Activated naive CD8-positive, alpha-beta T cell (primary cell): ENCODE data around the gene ELAVL1.
"Not testable (repeated sequence)": the region's sequence is repeated elsewhere in the genome, so short reads cannot be mapped to it uniquely, and the experiment has no call there.

Source experiments
- H3K27ac Mint-ChIP-seq: one replicate; pipeline ENCODE4 v1.8.0; 2021; ENCODE audit warnings: mixed read lengths
- H3K27me3 Mint-ChIP-seq: one replicate; pipeline ENCODE4 v1.8.0; 2021; ENCODE audit warnings: mixed read lengths
- H3K36me3 Mint-ChIP-seq: one replicate; pipeline ENCODE4 v1.8.0; 2021; ENCODE audit warnings: mixed read lengths
- H3K4me1 Mint-ChIP-seq: one replicate; pipeline ENCODE4 v1.8.0; 2021; ENCODE audit warnings: low read depth, mixed read lengths
- H3K4me3 Mint-ChIP-seq: one replicate; pipeline ENCODE4 v1.8.0; 2021; ENCODE audit warnings: mild to moderate bottlenecking, mixed read lengths
- H3K9me3 Mint-ChIP-seq: one replicate; pipeline ENCODE4 v1.8.0; 2021; ENCODE audit warnings: low read depth, mixed read lengths

ELAVL1 gene

DNA sequence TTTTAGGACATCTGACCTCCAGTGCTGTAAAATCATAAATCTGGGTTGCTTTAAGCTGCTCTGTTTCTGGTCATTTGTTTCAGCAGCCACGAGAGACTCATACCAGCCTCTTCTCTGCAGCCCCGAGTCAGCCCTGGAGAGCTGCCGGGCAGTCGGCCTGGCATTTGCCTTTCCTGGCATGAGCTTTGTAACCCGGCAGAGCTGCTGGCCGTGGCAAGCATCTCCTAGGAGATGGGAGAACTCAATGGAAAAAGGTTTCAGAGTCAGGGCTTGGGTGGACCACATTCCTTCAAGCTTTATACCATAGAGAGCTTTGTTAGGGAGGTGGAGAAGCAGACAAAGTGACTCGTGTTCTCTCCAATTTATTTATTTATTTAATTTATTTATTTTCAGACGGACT is 25.5 kb upstream of the ELAVL1 start:
- H3K9me3 Mint-ChIP-seq: no peaks in the 10 kb centered on the region
- no peaks in the 10 kb centered on the region for H3K36me3 Mint-ChIP-seq
- no peaks in the 10 kb centered on the region for H3K4me1 Mint-ChIP-seq
- H3K27me3 Mint-ChIP-seq: no peaks in the 10 kb centered on the region
- H3K4me3 Mint-ChIP-seq: no peak overlapping the region
- no peak overlapping the region for H3K27ac Mint-ChIP-seq

GRCh38 chr19:8028951-8029491 is 23.6 kb upstream of the ELAVL1 start:
- no peaks in the 10 kb centered on the region for H3K9me3 Mint-ChIP-seq
- no peaks in the 10 kb centered on the region for H3K27me3 Mint-ChIP-seq
- H3K27ac Mint-ChIP-seq: no peak overlapping the region
- H3K4me1 Mint-ChIP-seq: no peaks in the 10 kb centered on the region
- H3K36me3 Mint-ChIP-seq: no peaks in the 10 kb centered on the region
- no peak overlapping the region for H3K4me3 Mint-ChIP-seq

DNA sequence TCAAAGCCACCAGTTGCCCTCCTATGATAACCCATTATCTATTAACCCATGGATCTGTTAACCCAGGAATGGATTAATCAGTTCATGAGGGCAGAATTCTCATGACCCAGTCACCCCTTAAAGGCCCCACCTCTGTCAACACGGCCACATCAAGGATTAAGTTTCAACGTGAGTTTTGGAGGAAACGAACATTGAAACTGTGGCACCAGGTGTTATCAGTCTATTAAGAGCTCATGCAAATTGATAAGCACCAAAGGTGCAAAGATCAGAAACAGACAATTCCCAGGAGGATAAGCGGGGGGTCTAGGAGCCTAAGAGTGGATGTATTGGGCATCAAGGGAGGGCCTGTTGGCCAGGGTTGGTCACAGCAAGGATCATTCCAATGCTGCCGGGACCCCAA is 19.9 kb upstream of the ELAVL1 start:
- no peaks in the 10 kb centered on the region for H3K9me3 Mint-ChIP-seq
- no peak overlapping the region for H3K4me3 Mint-ChIP-seq
- H3K27me3 Mint-ChIP-seq: no peaks in the 10 kb centered on the region
- H3K27ac Mint-ChIP-seq: no peak overlapping the region
- no peaks in the 10 kb centered on the region for H3K36me3 Mint-ChIP-seq
- no peaks in the 10 kb centered on the region for H3K4me1 Mint-ChIP-seq

- H3K4me3 Mint-ChIP-seq, H3K9me3 Mint-ChIP-seq, H3K36me3 Mint-ChIP-seq, H3K27me3 Mint-ChIP-seq, H3K4me1 Mint-ChIP-seq, H3K27ac Mint-ChIP-seq: not testable (repeated sequence)
These were observed 18.8 kb upstream of the ELAVL1 start for GRCh38 chr19:8024256-8024655.

DNA sequence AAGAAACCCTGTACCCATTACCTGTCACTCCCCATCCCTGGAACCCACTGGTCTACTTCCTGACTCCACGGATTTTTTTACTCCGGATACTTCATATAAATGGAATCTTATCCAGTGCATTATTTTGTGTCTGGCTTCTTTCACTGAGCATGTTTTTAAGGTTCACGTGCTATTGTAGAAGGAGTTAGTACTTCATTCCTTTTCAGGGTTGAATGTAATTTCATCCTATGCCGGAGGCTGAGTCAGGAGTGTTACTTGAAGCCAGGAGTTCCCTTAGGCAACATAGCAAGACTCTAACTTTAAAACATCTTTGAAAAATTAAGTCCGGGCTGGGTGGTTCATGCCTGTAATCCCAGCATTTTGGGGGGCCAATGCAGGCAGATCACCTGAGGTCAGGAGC is 17.9 kb upstream of the ELAVL1 start:
- no peak overlapping the region for H3K27ac Mint-ChIP-seq
- H3K4me1 Mint-ChIP-seq: no peaks in the 10 kb centered on the region
- H3K36me3 Mint-ChIP-seq: no peaks in the 10 kb centered on the region
- no peak overlapping the region for H3K4me3 Mint-ChIP-seq
- no peaks in the 10 kb centered on the region for H3K27me3 Mint-ChIP-seq
- H3K9me3 Mint-ChIP-seq: no peaks in the 10 kb centered on the region

DNA sequence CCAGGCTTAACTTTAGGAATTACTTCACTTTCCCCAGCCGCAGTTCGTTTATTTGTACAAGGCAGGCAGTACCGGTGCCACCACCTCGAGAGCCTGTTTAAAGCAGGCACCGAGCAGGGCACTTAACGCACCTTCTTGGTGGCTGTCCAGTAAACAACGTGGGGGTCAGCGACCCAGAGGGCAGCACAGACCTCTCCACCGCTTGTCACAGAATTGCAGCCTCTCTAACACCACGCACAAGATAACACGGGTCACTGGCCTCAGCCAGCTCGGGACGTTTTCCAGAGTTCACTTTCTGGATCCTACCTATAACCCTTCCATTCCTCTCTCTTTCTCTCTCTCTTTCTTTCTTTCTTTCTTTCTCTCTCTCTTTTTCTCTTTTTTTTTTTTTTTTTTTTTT is 16.8 kb upstream of the ELAVL1 start:
- H3K27me3 Mint-ChIP-seq: no peaks in the 10 kb centered on the region
- no peak overlapping the region for H3K4me3 Mint-ChIP-seq
- no peak overlapping the region for H3K27ac Mint-ChIP-seq
- H3K36me3 Mint-ChIP-seq: no peaks in the 10 kb centered on the region
- no peaks in the 10 kb centered on the region for H3K9me3 Mint-ChIP-seq
- H3K4me1 Mint-ChIP-seq: peaks cover 2% of the 10 kb centered on the region

DNA sequence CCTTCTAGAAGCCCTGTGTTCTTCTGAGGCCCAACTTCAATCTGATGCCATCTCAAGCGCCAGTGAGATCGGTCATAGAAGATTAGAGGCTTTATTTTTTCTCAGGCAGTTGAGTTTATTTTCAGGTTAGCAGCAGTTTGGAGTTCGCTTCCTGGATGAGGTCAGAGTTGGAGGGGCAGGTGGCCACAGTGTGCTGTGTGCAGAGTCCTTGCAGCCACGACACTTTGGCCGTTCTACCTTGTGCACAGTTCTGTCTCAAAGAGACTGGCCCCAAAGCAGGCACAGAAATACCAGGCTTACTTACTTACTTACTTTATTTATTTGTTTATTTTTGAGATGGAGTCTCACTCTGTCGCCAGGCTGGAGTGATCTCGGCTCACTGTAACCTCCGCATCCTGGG is 15.9 kb upstream of the ELAVL1 start:
- Mint-ChIP-seq H3K4me3 (no peak overlapping the region), H3K4me1 (peaks cover 2% of the 10 kb centered on the region), H3K9me3 (no peaks in the 10 kb centered on the region), H3K27me3 (no peaks in the 10 kb centered on the region), H3K36me3 (no peaks in the 10 kb centered on the region), H3K27ac (no peak overlapping the region)

DNA sequence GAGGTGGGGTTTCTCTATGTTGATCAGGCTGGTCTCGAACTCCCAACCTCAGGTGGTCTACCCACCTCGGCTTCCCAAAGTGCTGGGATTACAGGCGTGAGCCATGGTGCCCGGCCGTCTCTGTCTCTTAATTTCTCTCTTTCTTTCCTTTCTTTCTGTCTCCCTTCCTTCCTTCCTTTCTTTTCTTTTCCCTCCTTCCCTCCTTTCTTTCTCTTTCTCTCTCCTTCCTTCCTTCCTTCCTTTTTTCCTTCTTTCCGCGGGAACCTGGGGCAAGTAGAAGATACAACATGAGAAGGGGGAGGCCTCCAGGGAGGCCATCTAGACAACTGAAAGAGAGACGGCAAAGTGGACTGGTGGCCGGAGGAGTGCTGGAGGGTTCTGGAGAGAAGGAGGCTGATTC is 15.2 kb upstream of the ELAVL1 start:
- Mint-ChIP-seq H3K9me3 (no peaks in the 10 kb centered on the region), H3K4me1 (peaks cover 2% of the 10 kb centered on the region), H3K36me3 (no peaks in the 10 kb centered on the region), H3K4me3 (no peak overlapping the region), H3K27ac (no peak overlapping the region), H3K27me3 (no peaks in the 10 kb centered on the region)

GRCh38 chr19:8017808-8018207 is 12.4 kb upstream of the ELAVL1 start:
- no peak overlapping the region for H3K4me3 Mint-ChIP-seq
- no peaks in the 10 kb centered on the region for H3K36me3 Mint-ChIP-seq
- H3K27me3 Mint-ChIP-seq: no peaks in the 10 kb centered on the region
- H3K27ac Mint-ChIP-seq: no peak overlapping the region
- peaks cover 2% of the 10 kb centered on the region for H3K4me1 Mint-ChIP-seq
- no peaks in the 10 kb centered on the region for H3K9me3 Mint-ChIP-seq

GRCh38 chr19:8004723-8005513 is 523 bp downstream of the ELAVL1 start:
- Mint-ChIP-seq H3K27me3 (no peaks in the 10 kb centered on the region), H3K27ac (peak overlapping the region; percentile 89), H3K4me3 (peak overlapping the region; percentile 97), H3K4me1 (peaks cover 39% of the 10 kb centered on the region), H3K9me3 (no peaks in the 10 kb centered on the region), H3K36me3 (no peaks in the 10 kb centered on the region)

DNA sequence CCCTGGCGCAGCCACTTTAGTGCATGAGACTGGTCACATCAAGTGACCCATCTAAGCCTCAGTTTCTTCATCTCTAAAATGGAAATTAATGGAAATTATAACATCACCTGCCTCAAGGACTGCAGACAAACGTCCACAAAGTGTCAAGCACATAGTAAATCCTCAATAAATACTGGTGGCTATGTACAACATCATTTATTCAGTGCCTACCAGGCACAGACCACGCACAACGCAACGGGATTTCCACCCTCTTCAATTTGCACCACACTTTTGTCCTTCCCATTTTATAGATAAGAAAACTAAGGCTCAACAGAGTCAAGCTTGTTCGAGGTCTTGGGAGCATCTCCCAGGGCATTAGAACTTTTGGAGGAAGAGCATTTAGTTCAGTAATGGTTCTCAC is 1.4 kb downstream of the ELAVL1 start:
- Mint-ChIP-seq H3K9me3 (no peaks in the 10 kb centered on the region), H3K27ac (peak overlapping the region; percentile 89), H3K4me3 (peak overlapping the region; percentile 97), H3K4me1 (peaks cover 43% of the 10 kb centered on the region), H3K27me3 (no peaks in the 10 kb centered on the region), H3K36me3 (no peaks in the 10 kb centered on the region)

DNA sequence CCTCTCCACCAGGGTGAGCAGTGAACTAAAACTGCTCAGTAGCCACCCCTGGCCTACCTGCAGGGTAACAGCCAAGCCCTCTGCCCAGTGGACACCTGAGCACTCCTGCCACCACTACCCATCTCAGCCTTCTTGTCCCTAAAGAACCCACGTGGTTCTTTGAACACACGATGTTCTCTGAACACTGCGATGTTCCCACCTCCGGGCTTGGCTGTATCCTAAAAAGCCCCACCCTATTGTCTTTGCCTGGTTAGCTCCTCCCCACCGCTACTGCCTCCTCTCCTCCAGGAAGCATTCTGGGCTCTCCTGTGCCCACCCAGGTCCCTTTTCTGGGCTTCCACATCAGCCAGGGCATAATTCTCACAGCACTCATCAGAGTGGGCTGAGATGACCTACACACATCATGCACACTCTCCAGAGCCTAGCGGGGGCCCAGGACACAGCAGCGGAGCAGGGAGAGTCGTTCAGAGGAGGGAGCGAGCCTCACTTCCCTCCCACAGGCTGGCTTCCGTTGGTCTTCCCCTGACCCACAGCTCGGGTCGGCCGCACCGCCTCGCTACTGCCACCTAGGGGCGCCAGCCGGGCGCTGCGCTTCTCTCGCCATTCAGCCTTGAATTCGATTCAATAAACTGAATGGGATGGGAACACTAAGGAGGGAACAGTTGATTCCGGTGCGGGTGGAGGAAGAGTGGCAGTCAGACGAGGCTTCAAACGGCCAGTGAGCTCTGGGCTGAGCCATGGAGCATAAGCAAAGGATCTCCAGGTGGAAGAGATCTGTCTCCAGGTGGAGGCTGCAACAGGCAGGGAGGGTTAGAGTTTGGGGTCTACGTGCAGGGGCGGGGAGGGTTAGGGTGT is 3.2 kb downstream of the ELAVL1 start:
- Mint-ChIP-seq H3K36me3 (peaks cover 1% of the 10 kb centered on the region), H3K9me3 (no peaks in the 10 kb centered on the region), H3K4me3 (peak overlapping the region; percentile 87), H3K27me3 (no peaks in the 10 kb centered on the region), H3K27ac (peak overlapping the region; percentile 78), H3K4me1 (peaks cover 53% of the 10 kb centered on the region)

DNA sequence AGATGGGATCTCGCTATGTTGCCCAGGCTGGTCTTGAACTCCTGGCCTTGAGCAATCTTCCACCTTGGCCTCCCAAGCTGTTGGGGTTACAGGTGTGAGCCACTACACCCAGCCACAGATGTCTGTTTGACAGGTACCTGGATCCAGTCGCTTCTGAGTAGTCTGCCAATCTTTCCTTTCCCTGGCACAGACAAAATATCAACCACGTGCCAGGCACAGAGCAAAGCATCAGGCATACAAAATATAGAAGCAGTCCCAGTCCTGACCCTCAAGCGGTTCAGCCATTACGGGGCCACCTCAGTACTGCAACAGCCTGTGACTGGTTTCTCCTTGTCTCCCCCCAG is 3.8 kb downstream of the ELAVL1 start:
- H3K9me3 Mint-ChIP-seq: no peaks in the 10 kb centered on the region
- H3K27me3 Mint-ChIP-seq: no peaks in the 10 kb centered on the region
- peak overlapping the region; percentile 87 for H3K4me3 Mint-ChIP-seq
- H3K4me1 Mint-ChIP-seq: peaks cover 59% of the 10 kb centered on the region
- peaks cover 2% of the 10 kb centered on the region for H3K36me3 Mint-ChIP-seq
- H3K27ac Mint-ChIP-seq: no peak overlapping the region

- Mint-ChIP-seq H3K36me3 (peaks cover 2% of the 10 kb centered on the region), H3K4me3 (no peak overlapping the region), H3K4me1 (peaks cover 67% of the 10 kb centered on the region), H3K27me3 (no peaks in the 10 kb centered on the region), H3K9me3 (no peaks in the 10 kb centered on the region), H3K27ac (no peak overlapping the region)
These were observed 5.0 kb downstream of the ELAVL1 start for GRCh38 chr19:8000298-8001038.

DNA sequence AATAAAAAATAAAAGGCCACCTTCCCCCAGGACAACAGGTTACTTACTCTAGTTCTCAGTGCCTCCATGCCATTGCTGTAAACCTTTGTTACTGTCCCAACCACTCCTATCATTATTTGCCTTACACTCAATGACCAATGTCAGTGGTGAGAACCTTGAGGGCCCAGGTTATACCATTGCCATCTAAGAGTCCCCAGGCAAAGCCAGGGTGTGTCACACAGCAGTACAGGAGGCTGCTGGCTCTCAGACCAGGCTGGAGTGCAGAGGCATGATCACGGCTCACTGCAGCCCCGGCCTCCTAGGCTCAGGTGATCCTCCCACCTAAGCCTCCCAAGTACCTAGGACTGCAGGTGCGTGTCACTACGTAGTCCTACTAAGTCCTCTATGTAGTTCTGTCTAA is 6.1 kb downstream of the ELAVL1 start:
- Mint-ChIP-seq H3K27ac (no peak overlapping the region), H3K27me3 (no peaks in the 10 kb centered on the region), H3K9me3 (no peaks in the 10 kb centered on the region), H3K4me1 (peaks cover 73% of the 10 kb centered on the region), H3K36me3 (peaks cover 2% of the 10 kb centered on the region), H3K4me3 (no peak overlapping the region)
